Vagina (tissue), 2 donors: ENCODE measurements around the gene BLVRB. TPM values are rescaled to one million over a fixed set of nuclear protein-coding genes. Genes with fewer than 3 reads are reported as not detected.

Source experiments
- DNase-seq, 2 donors: peaks; one replicate each; pipeline ENCODE4 v3.0.0-alpha.2; 2017; ENCODE audit errors: extremely low spot score in 2 of 2
- H3K27ac ChIP-seq: fragments of 200-600 bp; sonication (generic); one replicate; pipeline ENCODE4 v1.5.1; 2019
- H3K27me3 ChIP-seq: fragments of 200-600 bp; sonication (generic); one replicate; pipeline ENCODE4 v1.5.1; 2019
- H3K36me3 ChIP-seq, 2 donors: fragments of 200-600 bp; sonication (generic); one replicate each; pipeline ENCODE4 v1.5.1; 2017 to 2019
- H3K4me1 ChIP-seq: fragments of 200-600 bp; sonication (generic); one replicate; pipeline ENCODE4 v1.5.1; 2019
- H3K4me3 ChIP-seq, 2 donors: fragments of 200-600 bp; sonication (generic); 1 replicate in 1 of 2; 2 replicates in 1 of 2; pipeline ENCODE4 v1.5.1; 2016 to 2019
- H3K9me3 ChIP-seq: fragments of 200-600 bp; sonication (generic); one replicate; pipeline ENCODE4 v1.5.1; 2019
- CTCF ChIP-seq, 3 experiments: fragments of 450-650 bp in 2 of 3; fragments of 200-600 bp in 1 of 3; sonication (generic) in 1 of 3; IDR thresholded peaks; one replicate each; pipeline ENCODE4 v1.5.1; 2017 to 2019; ENCODE audit warnings: antibody characterized with exemption in 3 of 3, mild to moderate bottlenecking in 2 of 3, moderate library complexity in 2 of 3
- POLR2A ChIP-seq, 2 donors: fragments of 450-650 bp; IDR thresholded peaks; one replicate each; pipeline ENCODE4 v1.6.1; 2017; ENCODE audit warnings: antibody characterized with exemption in 2 of 2, mild to moderate bottlenecking in 2 of 2, moderate library complexity in 2 of 2
- POLR2AphosphoS5 ChIP-seq, 2 donors: sonication (generic); formaldehyde crosslinking; IDR thresholded peaks; one replicate each; pipeline ENCODE4 v1.9.0; 2017; ENCODE audit warnings: antibody characterized with exemption in 2 of 2, mild to moderate bottlenecking in 2 of 2, low read depth in 1 of 2; ENCODE audit not compliant: insufficient read depth in 1 of 2
- intact Hi-C: fragments of 100-400 bp; cut with DNase I; formaldehyde crosslinking; loops from one replicate; pipeline ENCODE4 v1.15.1; 2023
- total RNA-seq: library from RNA; depleted of rRNA; stranded (reverse); fragments of >200 nt; gene quantifications from one replicate; pipeline ENCODE4 v1.2.3, GENCODE V29; 2016

BLVRB gene
- total RNA-seq, 1 donor from 2014 or later, result 357 TPM

- no peaks in the 10 kb centered on the region for H3K27me3 ChIP-seq
- H3K9me3 ChIP-seq, result no peaks in the 10 kb centered on the region
- TF ChIP-seq CTCF (IDR thresholded peaks at IDR 0.05) (no peak), POLR2A (IDR thresholded peaks at IDR 0.05) (no peak), POLR2AphosphoS5 (IDR thresholded peaks at IDR 0.05; ENCODE audit: insufficient read depth in 1 of 2, low read depth in 1 of 2) (no peak)
- peaks cover 45% of the 10 kb centered on the region for H3K4me1 ChIP-seq
- intact Hi-C loops, result loop anchor here (2.0 kb wide), 1 partner anchor 21 kb away; no protein-coding TSS in a partner anchor
- H3K27ac ChIP-seq, result peak overlapping the region; percentile 93
- DNase-seq, result no peak
- H3K4me3 ChIP-seq, result peak overlapping the region in 1 of 2 donors; percentile 51
- peaks cover 0 to 10% of the 10 kb centered on the region in 2 donors for H3K36me3 ChIP-seq
These were observed 43.4 kb downstream of the BLVRB start for GRCh38 chr19:40421993-40422747.

DNA sequence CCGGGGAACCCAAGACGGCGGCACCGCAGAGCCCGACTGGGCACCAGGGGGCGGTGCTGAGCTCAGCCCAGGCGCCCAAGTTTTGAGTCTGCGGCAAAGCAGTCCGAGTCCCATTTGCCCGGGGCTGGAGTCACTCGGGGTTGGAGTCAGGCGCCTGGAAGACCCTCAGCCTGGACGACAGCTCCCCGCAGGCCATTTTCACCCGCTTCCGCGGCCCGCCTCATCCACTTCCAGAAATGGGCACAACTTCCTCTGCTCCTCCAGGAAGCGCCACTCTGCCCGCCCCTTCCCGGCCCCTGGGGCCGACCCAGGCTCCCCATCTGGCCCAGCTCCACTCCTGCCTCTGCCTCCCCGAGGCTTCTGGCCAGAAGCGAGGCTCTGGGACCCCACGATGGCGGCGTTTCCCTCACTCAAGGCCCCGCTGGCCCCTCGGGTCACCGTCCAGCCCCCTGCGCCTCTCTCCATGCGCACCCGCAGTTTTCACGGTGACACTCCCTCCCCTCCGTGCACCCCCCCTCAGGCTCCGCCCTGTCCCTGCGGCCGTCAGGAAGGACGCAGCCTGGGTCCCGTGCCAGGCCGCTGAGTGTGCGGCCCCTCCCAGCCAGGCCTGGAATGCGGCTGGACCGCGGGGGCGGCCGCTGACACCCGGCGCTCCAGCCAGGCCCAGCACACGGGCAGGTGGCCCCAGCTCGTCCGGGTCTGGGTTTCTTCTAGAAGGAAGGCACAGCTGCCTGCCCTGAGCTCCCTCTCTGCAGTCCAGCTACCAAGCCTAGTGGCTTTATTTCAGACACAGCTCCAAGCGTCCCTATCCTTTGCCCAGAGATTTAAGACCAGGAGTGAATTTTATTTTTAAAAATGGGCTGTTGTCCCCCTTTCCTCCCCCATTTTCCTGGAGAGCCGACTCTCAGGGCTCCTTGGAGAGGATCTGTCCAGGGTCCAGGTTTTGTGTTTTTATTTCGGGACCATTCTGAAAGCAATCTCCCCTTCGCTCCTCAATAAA lies 44.5 kb downstream of the BLVRB start:
- peak in 1 of 2 donors; percentile 94 for DNase-seq
- peak; percentile 92 to 94 (median 94) for TF ChIP-seq CTCF (IDR thresholded peaks at IDR 0.05)
- peak in 1 of 2 donors; percentile 68 for TF ChIP-seq POLR2A (IDR thresholded peaks at IDR 0.05)
- TF ChIP-seq POLR2AphosphoS5 (IDR thresholded peaks at IDR 0.05; ENCODE audit: insufficient read depth in 1 of 2, low read depth in 1 of 2), result peak; percentile 84 to 99
- intact Hi-C loops, result loop anchor here (2.0 kb wide), 1 partner anchor 22 kb away; no protein-coding TSS in a partner anchor
- Histone ChIP-seq H3K36me3 (peaks cover 0 to 10% of the 10 kb centered on the region in 2 donors), H3K4me3 (peak overlapping the region; percentile 51 to 74), H3K27ac (peak overlapping the region; percentile 93), H3K4me1 (peaks cover 35% of the 10 kb centered on the region), H3K9me3 (no peaks in the 10 kb centered on the region), H3K27me3 (no peaks in the 10 kb centered on the region)

DNA sequence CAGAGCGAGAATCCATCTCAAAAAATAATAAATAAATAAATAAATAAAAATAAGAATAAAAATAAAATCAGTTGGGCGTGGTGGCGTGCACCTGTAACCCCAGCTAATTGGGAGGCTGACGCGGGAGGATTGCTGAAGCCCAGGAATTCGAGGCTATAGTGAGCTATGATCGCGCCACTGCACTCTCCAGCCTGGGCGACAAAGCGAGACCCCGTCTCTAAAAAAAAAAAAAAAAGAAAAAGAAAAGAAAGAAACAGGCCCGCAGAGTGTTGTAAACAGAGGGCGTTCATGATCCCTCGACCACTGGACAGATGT lies 45.1 kb downstream of the BLVRB start:
- intact Hi-C loops, result loop anchor here (2.0 kb wide), 1 partner anchor 22 kb away; no protein-coding TSS in a partner anchor
- TF ChIP-seq POLR2AphosphoS5 (IDR thresholded peaks at IDR 0.05; ENCODE audit: insufficient read depth in 1 of 2, low read depth in 1 of 2), result no peak
- no peak for TF ChIP-seq POLR2A (IDR thresholded peaks at IDR 0.05)
- TF ChIP-seq CTCF (IDR thresholded peaks at IDR 0.05), result no peak
- no peaks in the 10 kb centered on the region for H3K27me3 ChIP-seq
- peak overlapping the region; percentile 93 for H3K27ac ChIP-seq
- peaks cover 35% of the 10 kb centered on the region for H3K4me1 ChIP-seq
- peak overlapping the region; percentile 51 to 74 for H3K4me3 ChIP-seq
- peaks cover 0 to 10% of the 10 kb centered on the region in 2 donors for H3K36me3 ChIP-seq
- no peak for DNase-seq
- no peaks in the 10 kb centered on the region for H3K9me3 ChIP-seq

- intact Hi-C loops, result loop anchor here (2.0 kb wide), 1 partner anchor 23 kb away; no protein-coding TSS in a partner anchor
- Histone ChIP-seq H3K27me3 (no peaks in the 10 kb centered on the region), H3K9me3 (no peaks in the 10 kb centered on the region), H3K36me3 (peaks cover 0 to 10% of the 10 kb centered on the region in 2 donors), H3K4me3 (no peak overlapping the region), H3K27ac (no peak overlapping the region), H3K4me1 (peaks cover 37% of the 10 kb centered on the region)
- no peak for TF ChIP-seq POLR2AphosphoS5 (IDR thresholded peaks at IDR 0.05; ENCODE audit: insufficient read depth in 1 of 2, low read depth in 1 of 2)
- no peak for TF ChIP-seq CTCF (IDR thresholded peaks at IDR 0.05)
- no peak for TF ChIP-seq POLR2A (IDR thresholded peaks at IDR 0.05)
- DNase-seq, result no peak
These were observed 45.8 kb downstream of the BLVRB start for GRCh38 chr19:40419780-40420179.
